ENCODE measurements around the gene ASCL2.

The ASCL2 gene

DNA sequence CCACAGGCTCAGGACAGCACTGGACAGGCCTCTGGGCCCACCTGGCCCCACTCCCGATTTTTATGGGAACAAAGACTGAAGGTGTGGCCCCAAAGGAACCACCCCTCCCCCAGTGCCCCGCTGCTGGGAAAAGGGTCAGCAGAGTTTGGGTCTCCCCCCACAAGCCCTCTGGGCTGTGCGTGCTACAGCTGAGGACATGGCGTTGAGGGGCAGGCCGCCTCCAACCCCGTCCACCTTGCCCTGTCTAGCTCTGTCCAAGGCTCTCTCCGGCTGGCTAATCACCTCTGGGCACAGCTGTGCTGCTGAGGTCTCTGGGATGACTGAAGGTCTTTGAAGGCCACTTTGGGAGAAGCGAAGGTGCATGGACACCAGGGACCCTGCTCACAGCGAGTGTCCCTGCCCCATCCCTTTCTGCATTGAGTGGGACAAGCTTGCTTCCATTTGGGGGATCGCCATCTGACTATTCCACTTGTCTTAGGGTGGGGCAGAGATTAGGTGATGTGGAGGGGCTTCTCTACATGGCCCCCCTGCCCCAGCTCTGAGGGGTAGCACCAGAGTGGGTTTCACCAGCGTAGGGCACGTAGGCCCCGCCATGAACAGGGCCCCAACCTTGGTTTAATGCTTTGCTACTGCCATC is 6.5 kb downstream of the ASCL2 start:
- peaks cover 1% of the 10 kb centered on the region for H3K27me3 Mint-ChIP-seq
- H3K36me3 Mint-ChIP-seq, result peaks cover 2% of the 10 kb centered on the region
- H3K4me3 Mint-ChIP-seq, result no peak overlapping the region
- H3K4me1 Mint-ChIP-seq (ENCODE audit: low read depth), result peaks cover 23% of the 10 kb centered on the region
- H3K27ac Mint-ChIP-seq, result no peak overlapping the region
- H3K9me3 Mint-ChIP-seq (ENCODE audit: low read depth), result no peaks in the 10 kb centered on the region

DNA sequence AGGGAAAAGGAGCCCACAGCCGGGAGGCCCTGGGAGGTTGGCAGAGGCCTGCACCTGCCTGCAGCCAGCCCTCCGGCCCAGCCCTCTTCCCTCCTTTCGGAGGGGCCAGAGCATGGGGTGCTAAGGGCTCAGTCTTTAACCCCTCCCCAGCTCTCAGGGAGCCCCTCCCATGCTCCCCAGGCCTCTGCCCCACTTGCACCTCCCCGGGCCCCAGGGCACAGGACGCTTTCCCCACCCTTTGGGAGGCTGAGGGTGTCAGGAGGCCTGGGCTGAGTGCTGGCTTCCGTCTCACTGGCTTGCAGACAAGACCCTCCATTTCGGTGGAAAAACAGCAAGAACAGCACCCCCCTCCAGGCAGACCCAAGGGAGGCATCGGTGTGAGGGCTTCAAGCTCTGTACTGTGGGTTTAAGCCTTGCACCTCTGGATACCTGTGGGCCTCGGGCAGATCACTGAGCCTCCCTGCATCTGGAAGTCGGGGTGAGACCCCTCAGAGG is 7.3 kb downstream of the ASCL2 start:
- Mint-ChIP-seq H3K4me3 (no peak overlapping the region), H3K36me3 (peaks cover 2% of the 10 kb centered on the region), H3K27ac (no peak overlapping the region), H3K27me3 (no peaks in the 10 kb centered on the region), H3K4me1 (ENCODE audit: low read depth) (peaks cover 18% of the 10 kb centered on the region), H3K9me3 (ENCODE audit: low read depth) (no peaks in the 10 kb centered on the region)

DNA sequence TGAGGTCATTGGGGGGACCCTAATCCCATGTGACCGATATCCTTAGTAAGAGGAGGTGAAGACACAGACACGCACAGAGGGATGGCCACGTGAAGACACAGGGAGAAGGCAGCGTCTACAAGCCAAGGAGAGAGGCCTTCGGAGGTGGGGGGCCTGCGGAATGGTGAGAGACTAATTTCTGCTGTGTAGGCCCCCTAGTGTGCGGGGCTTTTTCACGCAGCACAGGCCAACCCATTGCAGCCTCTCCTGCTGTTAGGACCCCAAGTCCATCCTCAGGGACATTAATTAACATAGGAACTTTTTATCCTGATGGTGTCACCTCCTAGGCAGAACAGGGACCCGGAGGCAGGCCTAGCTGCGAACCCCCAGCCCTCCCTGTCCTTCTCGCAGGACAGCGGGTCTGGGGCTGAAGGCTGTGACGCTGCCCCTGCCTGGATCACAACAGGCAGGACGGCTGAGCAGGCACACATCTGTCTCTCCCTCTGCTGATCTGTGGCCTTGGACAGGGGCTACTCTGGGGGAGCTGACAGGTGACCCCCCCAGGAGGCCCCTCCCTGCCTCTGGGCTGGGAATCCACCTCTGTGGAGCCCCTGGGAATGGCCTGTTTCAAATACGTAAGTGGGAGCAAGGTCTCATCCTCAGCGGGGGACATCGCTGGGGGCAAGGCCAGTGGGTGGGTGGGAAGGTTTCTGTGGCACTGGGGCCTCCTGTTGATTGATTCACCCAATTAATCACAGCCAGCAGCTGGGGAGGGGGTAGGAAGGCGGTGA is 7.9 kb downstream of the ASCL2 start:
- H3K27me3 Mint-ChIP-seq, result no peaks in the 10 kb centered on the region
- peaks cover 2% of the 10 kb centered on the region for H3K36me3 Mint-ChIP-seq
- H3K4me1 Mint-ChIP-seq (ENCODE audit: low read depth), result peaks cover 16% of the 10 kb centered on the region
- H3K27ac Mint-ChIP-seq, result no peak overlapping the region
- H3K9me3 Mint-ChIP-seq (ENCODE audit: low read depth), result no peaks in the 10 kb centered on the region
- H3K4me3 Mint-ChIP-seq, result no peak overlapping the region

DNA sequence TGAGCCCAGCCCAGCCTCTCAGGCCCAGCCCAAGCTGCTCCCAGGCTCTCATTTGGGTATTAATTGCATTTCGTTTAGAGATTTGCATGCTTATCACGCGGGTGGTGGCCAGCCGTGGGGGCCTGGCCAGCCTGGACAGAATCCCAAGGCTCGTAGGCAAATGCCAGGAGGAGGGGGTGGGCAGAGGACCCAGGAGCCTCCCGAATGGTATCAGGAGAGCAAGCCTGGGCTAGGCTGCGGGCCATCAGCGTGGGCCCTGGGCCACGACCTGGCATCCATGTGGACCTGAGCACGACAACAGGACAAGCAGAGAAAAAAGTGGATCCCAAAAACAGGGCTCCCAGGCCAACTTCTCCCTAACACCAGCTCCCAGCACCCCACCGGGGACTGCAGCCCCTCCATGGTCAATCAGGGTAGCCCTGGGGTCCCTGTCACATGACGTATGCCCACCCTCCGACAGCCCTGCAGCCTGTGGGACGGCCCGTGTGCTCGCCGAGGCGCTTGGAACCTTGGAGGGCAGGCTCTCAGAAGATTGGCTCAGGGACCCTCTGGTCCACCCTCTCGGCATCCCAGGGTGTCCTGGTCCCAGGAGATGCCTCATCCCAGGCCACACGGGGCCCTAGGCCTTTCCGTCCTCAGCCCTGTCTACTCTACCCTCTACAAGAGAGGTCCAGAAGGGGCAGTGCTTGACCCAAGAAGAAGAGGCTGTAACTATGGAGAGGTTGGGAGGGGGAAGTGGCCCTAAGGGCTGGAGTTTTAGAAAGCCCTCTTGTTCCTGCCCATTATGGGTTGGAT is 8.8 kb downstream of the ASCL2 start:
- Mint-ChIP-seq H3K36me3 (peaks cover 2% of the 10 kb centered on the region), H3K9me3 (ENCODE audit: low read depth) (no peaks in the 10 kb centered on the region), H3K27me3 (no peaks in the 10 kb centered on the region)

DNA sequence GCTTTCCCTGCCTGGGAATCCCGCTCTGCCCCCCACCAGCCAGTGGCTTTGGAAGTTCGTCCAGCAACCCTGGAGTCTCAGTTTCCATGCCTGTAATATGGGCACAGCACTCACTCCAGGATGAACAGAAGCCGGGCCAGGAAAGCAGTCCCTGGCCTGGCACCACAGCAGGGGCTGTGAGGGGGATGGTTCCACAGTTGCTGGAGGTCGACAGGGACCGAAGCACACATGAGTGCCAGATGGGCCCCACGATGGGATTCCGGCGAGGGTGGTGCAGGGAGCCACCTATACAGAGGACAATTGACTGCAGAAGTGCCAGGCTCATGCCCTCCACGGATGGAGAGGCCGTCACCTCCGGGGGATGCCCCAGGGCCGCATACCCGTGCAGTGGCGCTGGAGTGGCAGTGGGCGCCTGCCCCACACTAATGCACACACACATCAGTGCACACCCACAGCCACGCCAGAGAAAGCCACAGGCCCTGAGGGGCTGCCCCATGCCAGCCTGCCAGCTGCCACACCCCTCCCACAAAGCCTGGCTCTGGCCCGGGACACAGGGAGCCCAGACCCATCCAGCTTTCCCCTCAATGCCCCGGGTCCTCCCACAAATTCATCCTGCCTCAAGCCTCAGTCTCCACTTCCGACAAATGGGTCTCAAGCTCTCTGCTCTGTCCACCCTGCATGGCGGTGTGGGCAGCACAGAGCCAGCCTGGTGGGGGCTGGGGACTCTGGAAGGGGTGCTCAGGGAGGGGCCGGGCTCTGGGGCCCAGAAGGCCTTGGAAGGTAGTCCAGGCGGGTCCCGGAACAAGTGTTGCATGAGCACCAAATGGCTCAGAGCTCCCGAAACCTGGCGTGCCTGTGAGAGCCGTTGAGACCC is 9.7 kb downstream of the ASCL2 start:
- Mint-ChIP-seq H3K9me3 (ENCODE audit: low read depth) (no peaks in the 10 kb centered on the region), H3K36me3 (no peaks in the 10 kb centered on the region), H3K27me3 (no peaks in the 10 kb centered on the region), H3K4me1 (ENCODE audit: low read depth) (peaks cover 6% of the 10 kb centered on the region), H3K27ac (no peak overlapping the region), H3K4me3 (no peak overlapping the region)

More for the DNA sequence above, 8.8 kb downstream of the ASCL2 start:
- H3K4me3 Mint-ChIP-seq, result no peak overlapping the region
- H3K4me1 Mint-ChIP-seq (ENCODE audit: low read depth), result peaks cover 15% of the 10 kb centered on the region
- no peak overlapping the region for H3K27ac Mint-ChIP-seq

DNA sequence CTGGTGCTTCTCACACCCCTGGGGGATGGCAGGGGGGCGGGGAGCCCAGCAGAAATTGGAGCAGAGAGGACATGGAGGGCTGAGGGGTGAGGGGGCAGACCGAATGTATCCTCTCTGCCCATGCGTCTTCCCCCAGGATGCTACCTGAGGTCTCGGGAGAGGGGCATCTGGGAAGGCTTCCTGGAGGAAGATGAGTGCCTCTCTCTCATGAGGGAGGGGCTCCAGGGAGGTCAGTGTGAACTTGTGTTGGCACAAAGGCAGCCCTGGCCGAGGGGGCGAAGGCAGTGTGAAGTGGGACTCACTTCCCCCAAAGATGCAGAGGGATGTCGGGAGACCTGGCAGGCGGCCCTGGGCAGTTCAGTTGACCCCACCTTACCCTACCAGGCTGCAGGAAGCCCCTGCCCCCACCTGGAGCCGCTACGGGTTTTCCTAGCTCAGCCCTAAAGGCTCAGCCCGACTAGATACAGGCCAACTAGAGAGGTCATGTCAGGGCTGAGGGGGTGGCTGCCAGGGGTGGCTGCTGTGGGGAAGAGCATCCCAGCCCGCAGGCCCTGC is 10.4 kb downstream of the ASCL2 start:
- no peaks in the 10 kb centered on the region for H3K9me3 Mint-ChIP-seq (ENCODE audit: low read depth)
- no peaks in the 10 kb centered on the region for H3K27me3 Mint-ChIP-seq
- H3K4me1 Mint-ChIP-seq (ENCODE audit: low read depth), result no peaks in the 10 kb centered on the region
- no peak overlapping the region for H3K27ac Mint-ChIP-seq
- H3K36me3 Mint-ChIP-seq, result no peaks in the 10 kb centered on the region
- H3K4me3 Mint-ChIP-seq, result no peak overlapping the region

DNA sequence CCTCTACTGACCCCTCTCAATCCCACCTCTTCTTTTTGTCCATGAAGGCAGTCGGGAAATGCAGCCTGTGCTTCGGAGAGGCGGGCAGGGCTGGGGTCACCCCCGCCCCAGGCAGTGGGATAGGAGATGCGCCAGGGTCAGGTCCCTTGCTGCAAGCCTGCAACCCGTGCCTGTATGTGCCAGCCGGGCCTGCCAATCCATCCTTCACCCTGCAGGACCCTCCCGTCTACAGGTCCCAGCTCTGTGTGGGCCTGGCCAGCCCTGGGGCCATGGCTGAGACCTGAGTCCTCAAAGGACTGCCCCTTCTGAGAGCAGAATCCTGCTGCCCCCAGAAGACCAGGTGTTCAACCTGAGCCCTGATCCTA is 10.9 kb downstream of the ASCL2 start:
- Mint-ChIP-seq H3K4me1 (ENCODE audit: low read depth) (no peaks in the 10 kb centered on the region), H3K9me3 (ENCODE audit: low read depth) (no peaks in the 10 kb centered on the region), H3K4me3 (no peak overlapping the region), H3K36me3 (no peaks in the 10 kb centered on the region), H3K27ac (no peak overlapping the region), H3K27me3 (no peaks in the 10 kb centered on the region)

DNA sequence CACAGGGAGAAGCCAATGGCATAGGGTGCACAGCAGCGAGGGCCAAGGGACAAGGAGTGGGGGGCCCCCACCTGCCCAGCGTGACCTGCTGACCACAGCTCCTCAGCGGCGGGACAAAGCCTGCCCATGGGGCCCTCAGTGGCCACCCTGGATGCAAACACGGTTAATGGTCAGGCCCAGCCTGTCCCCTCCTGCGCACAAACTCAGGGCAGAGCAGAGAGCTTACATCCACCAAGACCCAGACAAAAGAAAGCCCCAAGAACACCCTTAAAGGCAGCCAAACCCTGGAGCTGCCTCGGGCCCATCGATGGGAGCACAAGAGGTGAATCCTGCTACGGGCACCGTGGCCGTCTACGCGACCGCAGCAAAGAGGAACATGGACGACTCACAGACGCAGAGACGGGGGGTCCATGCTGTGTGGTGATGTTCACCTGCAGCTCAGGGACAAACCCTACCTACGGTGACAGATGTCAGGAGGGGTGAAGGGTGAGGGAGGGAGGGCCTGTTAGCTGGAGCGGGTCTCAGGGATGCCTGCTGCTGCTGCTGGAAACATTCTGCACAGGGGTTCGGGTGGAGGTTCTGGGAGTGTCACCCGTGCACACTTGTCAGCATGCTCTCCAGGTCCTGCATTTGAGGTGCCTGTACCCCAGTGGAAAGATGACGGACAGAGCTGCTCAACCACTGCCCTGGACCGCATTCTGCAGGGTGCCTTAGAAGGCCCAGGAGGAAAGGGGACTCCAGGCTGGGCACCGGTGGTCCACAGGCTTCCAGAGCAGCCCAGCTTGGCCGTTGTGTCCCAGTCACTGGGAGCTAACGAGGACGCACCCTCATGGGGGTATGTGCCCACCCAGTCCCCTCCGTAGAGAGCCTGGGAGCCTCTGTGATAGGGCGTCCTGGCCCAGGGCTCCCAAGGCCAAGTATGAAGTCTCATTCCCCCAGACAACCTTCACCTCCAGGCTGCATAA is 11.6 kb downstream of the ASCL2 start:
- Mint-ChIP-seq H3K27ac (no peak overlapping the region), H3K9me3 (ENCODE audit: low read depth) (peaks cover 3% of the 10 kb centered on the region), H3K27me3 (no peaks in the 10 kb centered on the region), H3K4me1 (ENCODE audit: low read depth) (no peaks in the 10 kb centered on the region), H3K36me3 (no peaks in the 10 kb centered on the region), H3K4me3 (no peak overlapping the region)

DNA sequence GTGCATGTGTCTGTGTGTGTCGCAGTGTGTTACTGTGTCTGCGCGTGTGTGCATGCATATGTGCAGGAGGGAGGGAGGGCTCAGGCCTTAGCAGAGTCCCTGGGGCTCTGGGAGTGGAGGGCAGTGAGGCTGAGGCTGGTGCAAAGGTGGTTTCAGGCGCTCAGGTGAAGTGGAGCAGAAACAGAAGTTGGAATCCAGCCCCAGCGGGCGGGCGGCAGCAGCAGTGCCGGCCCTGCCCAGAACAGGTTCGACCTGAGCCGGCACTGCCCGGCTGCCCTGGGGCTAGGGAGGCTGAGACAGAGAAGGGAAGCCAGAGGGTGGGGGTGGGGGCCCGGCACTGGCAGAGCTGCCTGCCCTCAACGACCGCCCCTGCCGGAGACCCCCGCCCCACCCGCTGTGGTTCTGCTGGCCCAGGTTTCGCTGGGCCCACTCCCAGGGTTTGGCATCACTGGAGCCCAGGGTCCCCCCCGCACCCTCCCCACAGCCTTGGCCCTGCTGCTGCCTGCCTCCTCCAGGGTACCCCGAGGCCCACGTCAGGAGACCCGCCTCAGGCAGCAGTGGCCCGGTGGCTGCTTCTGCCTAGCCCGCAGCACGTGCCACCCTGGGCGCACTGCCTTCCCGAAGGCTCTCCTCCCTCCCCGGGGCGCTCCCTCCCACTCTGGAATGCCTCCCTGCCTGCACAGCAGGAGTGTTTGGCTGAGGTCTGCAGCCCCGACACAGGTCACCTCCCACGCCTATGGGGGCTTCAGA is 13.3 kb downstream of the ASCL2 start:
- no peaks in the 10 kb centered on the region for H3K36me3 Mint-ChIP-seq
- peaks cover 3% of the 10 kb centered on the region for H3K9me3 Mint-ChIP-seq (ENCODE audit: low read depth)
- no peak overlapping the region for H3K4me3 Mint-ChIP-seq
- H3K4me1 Mint-ChIP-seq (ENCODE audit: low read depth), result no peaks in the 10 kb centered on the region
- H3K27ac Mint-ChIP-seq, result no peak overlapping the region
- no peaks in the 10 kb centered on the region for H3K27me3 Mint-ChIP-seq

DNA sequence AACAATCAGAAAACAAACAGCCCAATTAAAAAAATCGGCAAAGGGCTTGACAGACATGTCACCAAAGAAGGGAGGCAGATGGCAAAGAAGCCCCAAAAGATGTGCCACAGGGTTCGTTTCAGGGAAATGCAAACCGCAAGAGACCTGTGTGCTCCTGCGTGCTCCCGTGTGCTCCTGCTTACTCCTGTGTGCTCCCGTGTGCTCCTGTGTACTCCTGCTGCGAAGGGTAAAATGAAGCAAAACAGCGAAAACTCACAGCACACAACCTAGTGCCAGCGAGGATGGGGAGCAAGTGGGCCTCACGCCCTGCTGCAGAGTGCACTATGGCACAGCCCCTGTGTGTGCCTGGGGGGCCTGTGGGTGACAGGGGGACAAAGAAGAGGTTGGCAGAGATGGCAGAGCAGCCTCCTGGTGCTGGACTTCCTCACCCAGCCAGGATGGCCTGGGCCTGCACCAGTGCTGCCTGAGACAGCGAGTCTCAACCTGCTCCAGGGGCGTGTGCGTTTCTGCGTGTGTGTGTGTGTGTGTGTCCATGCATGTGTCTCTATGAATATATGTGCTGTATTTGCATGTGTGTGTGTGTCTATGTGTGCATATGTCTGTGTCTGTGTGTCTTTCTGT is 14.0 kb downstream of the ASCL2 start:
- no peaks in the 10 kb centered on the region for H3K4me1 Mint-ChIP-seq (ENCODE audit: low read depth)
- H3K27ac Mint-ChIP-seq, result no peak overlapping the region
- no peaks in the 10 kb centered on the region for H3K27me3 Mint-ChIP-seq
- H3K9me3 Mint-ChIP-seq (ENCODE audit: low read depth), result peaks cover 3% of the 10 kb centered on the region
- no peaks in the 10 kb centered on the region for H3K36me3 Mint-ChIP-seq
- H3K4me3 Mint-ChIP-seq, result no peak overlapping the region

DNA sequence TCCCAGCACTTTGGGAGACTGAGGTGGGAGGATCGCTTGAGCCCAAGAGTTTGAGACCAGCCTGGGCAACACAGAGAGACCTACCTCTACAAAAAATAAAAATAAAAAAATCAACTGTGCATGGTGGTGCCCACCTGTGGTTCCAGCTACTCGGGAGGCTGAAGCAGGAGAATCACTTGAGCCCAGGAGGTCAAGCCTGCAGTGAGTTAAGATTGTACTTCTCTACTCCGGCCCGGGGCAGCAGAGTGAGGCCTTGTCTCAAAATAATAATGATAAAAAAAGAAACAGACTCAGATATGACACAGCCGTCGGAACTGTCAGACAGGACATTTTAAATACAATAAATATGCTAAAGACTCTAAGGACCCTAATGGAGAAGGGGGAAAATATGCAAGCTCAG is 18.4 kb downstream of the ASCL2 start:
- no peak overlapping the region for H3K27ac Mint-ChIP-seq
- no peaks in the 10 kb centered on the region for H3K27me3 Mint-ChIP-seq
- no peaks in the 10 kb centered on the region for H3K36me3 Mint-ChIP-seq
- no peak overlapping the region for H3K4me3 Mint-ChIP-seq
- no peaks in the 10 kb centered on the region for H3K4me1 Mint-ChIP-seq (ENCODE audit: low read depth)
- peaks cover 3% of the 10 kb centered on the region for H3K9me3 Mint-ChIP-seq (ENCODE audit: low read depth)

DNA sequence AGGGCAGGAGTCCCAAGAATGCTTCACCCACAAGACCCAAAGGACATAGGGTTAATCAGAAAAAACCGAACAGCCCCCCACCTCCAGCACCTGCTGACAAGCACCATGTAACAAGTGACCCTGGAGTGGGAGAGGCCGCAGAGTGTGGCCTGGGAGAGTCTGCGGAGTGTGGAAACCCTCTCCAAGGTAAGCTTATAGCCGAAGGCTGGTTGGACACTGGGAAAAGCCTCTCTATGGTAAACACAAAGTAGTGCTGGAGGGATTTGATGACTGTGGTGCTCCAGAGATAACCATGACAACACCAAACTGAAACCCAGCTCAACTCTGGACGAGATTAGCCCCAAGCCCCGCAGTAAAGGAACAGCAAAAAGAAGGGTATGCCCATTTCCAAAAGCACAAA is 19.2 kb downstream of the ASCL2 start:
- H3K9me3 Mint-ChIP-seq (ENCODE audit: low read depth), result peaks cover 3% of the 10 kb centered on the region
- no peaks in the 10 kb centered on the region for H3K4me1 Mint-ChIP-seq (ENCODE audit: low read depth)
- no peak overlapping the region for H3K27ac Mint-ChIP-seq
- H3K4me3 Mint-ChIP-seq, result no peak overlapping the region
- no peaks in the 10 kb centered on the region for H3K36me3 Mint-ChIP-seq
- H3K27me3 Mint-ChIP-seq, result no peaks in the 10 kb centered on the region
